Activated CD8-positive, alpha-beta T cell treated with anti-CD3 and anti-CD28 coated beads, Interleukin-2, amount 10 ng/mL, durations not matched to agents 7 days and 5 days (primary cell): ENCODE data around the gene FALEC. TPM values are rescaled to one million over a fixed set of nuclear protein-coding genes. Genes with fewer than 3 reads are reported as not detected.
A peak's percentile ranks its signal among the peaks of the same experiment; 100 is the strongest.
"Not testable (repeated sequence)": the region's sequence is repeated elsewhere in the genome, so short reads cannot be mapped to it uniquely, and the experiment has no call there.

ENCODE experiments used
- ATAC-seq: fragments of 150-1000 bp; cut with Tn5 transposase; one replicate; pipeline ENCODE4 v1.10.0; 2021; ENCODE audit warnings: moderate library complexity
- CTCF ChIA-PET: fragments of 350-600 bp; sonication (Branson Sonifier 250); formaldehyde crosslinking; loops from one replicate; lab custom pipeline; 2021; ENCODE audit warnings: antibody characterized with exemption; lab: Charles Lee
- POLR2A ChIA-PET: fragments of 350-600 bp; sonication (Branson Sonifier 250); formaldehyde crosslinking; loops from one replicate; lab custom pipeline; 2021; ENCODE audit warnings: antibody characterized with exemption; lab: Charles Lee
- DNase-seq: peaks from one replicate; pipeline ENCODE4 v3.0.0-alpha.2; 2020
- H3K27ac Mint-ChIP-seq: one replicate; pipeline ENCODE4 v1.8.0; 2021; ENCODE audit warnings: mild to moderate bottlenecking, mixed read lengths
- H3K27me3 Mint-ChIP-seq: one replicate; pipeline ENCODE4 v1.8.0; 2021; ENCODE audit warnings: low read depth, mixed read lengths
- H3K36me3 Mint-ChIP-seq: one replicate; pipeline ENCODE4 v1.8.0; 2021; ENCODE audit warnings: low read depth, mixed read lengths
- H3K4me1 Mint-ChIP-seq: one replicate; pipeline ENCODE4 v1.8.0; 2021; ENCODE audit warnings: low read depth, mixed read lengths
- H3K4me3 Mint-ChIP-seq: one replicate; pipeline ENCODE4 v1.8.0; 2021; ENCODE audit warnings: mild to moderate bottlenecking, mixed read lengths
- H3K9me3 Mint-ChIP-seq: one replicate; pipeline ENCODE4 v1.8.0; 2022; ENCODE audit warnings: mixed read lengths; ENCODE audit not compliant: insufficient read depth
- total RNA-seq, 2 experiments: library from RNA; stranded (reverse); gene quantifications; one replicate each; pipeline ENCODE4 v1.2.3, GENCODE V29; 2021

Gene FALEC
- total RNA-seq, 2 experiments from 2014 or later, result not detected

DNA sequence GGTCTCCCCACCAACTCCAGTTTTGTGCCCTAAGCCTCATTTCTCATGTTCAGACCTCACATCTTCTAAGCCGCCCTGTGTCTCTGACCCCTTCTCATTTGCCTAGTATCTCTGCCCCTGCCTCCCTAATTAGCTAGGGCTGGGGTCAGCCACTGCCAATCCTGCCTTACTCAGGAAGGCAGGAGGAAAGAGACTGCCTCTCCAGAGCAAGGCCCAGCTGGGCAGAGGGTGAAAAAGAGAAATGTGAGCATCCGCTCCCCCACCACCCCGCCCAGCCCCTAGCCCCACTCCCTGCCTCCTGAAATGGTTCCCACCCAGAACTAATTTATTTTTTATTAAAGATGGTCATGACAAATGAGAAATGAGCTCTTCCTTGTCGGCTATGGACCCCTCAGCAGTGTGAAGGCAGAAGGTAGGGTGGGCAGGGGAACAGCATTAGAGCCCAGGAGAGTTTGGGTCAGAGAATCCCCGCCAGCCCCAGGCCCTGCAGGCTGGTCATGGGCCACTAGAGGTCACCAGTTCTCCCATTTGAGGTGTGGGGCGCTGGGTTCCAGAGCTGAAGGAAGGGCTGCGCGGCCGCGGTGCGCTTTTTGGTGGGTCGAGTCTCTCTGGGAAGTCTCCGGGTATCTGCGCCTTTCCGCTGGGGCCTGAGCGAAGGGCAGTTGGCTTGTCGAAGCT lies 45.2 kb downstream of the FALEC start:
- H3K36me3 Mint-ChIP-seq, result peaks cover 2% of the 10 kb centered on the region
- peak; percentile 91 for DNase-seq
- H3K4me1 Mint-ChIP-seq, result peaks cover 54% of the 10 kb centered on the region
- CTCF ChIA-PET, result interaction anchor here (0.6 to 14.3 kb wide), 50 partner anchors 8 to 446 kb away, joined by 3 to 412 read pairs (median 4); partner anchors contain the start of genes CTSK, ENSA, FALEC and GOLPH3L
- H3K27ac Mint-ChIP-seq, result peak overlapping the region; percentile 99
- POLR2A ChIA-PET, result interaction anchor here (0.6 to 16.0 kb wide), 16 partner anchors 7 to 716 kb away, joined by 3 to 1108 read pairs (median 4); partner anchors contain the start of genes CTSK, ENSA, GOLPH3L and MCL1
- H3K4me3 Mint-ChIP-seq, result peak overlapping the region; percentile 90
- ATAC-seq, result peak; percentile 42
- H3K27me3 Mint-ChIP-seq, result no peaks in the 10 kb centered on the region
- H3K9me3 Mint-ChIP-seq, result no peaks in the 10 kb centered on the region

DNA sequence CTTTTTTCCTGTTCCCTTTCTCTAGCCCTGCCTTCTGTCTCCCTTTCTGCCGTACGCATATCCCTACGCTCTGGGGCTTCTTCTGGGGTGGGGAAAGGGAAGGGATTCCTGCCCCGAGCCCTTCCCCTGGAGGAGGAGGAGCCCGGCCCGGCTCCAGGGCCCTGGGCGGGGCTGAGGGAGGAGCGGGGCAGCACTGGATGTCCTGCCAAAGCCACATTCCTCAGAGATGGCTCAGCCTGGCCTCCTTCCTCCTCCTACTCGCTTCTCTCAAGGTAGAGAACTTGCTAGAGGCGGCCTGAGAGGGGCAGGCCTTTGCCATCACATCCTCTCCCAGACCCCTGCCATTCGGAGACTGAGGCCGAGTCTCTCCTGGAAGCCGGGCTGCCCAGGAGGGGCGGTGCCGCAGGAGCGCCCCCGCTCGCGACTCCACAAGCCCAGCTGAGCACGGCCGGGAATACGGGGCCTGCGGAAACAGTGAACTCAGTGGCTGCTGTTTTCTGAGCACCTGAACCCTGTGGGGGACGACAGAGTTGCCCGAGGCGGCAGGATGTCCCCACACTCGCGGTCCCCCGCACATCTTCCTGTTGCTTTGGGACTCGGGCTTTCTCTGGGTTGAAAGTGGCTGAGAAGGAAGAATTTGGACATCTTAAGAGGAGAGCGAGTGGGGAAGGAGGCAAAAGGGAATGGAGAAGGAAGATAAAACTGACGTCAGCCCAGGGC lies 45.9 kb downstream of the FALEC start:
- ATAC-seq, result peak; percentile 31
- H3K4me1 Mint-ChIP-seq, result peaks cover 61% of the 10 kb centered on the region
- POLR2A ChIA-PET, result interaction anchor here (0.6 to 16.0 kb wide), 14 partner anchors 8 to 675 kb away, joined by 3 to 1108 read pairs (median 4); partner anchors contain the start of genes ENSA, GOLPH3L, MCL1 and MINDY1

DNA sequence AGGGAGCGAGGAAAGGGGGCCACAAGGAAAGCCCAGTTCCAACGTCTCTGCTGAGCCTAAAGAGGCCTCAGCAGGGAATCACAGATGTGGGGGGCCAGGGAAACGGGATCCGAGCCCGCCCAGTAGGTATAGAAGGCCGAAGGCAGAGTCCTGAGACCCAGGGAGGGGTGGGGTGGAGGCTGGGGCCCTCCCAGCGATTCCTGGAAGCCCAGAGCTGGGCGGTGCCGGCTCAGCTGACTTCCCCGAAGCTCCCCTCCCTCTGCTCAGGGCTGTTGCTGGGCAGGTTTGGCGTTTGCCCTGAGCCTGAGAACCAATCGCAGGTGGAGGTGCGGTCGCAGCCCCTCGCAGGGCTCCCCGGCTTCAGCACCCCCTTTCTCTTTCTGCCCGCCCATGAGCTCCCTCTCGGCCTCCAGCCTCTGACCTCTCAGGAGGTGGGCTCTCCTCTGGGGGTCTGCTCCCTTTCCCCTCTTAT lies 46.5 kb downstream of the FALEC start:
- POLR2A ChIA-PET, result interaction anchor here (0.6 to 16.0 kb wide), 11 partner anchors 10 to 675 kb away, joined by 3 to 1108 read pairs (median 5); partner anchors contain the start of genes ENSA, GOLPH3L, MCL1 and TARS2
- CTCF ChIA-PET, result interaction anchor here (1.4 to 14.3 kb wide), 7 partner anchors 14 to 364 kb away, joined by 4 to 412 read pairs (median 7); partner anchors contain the start of genes ENSA, MCL1 and SETDB1
- H3K27ac Mint-ChIP-seq, result peak overlapping the region; percentile 99
- no peaks in the 10 kb centered on the region for H3K9me3 Mint-ChIP-seq
- peaks cover 67% of the 10 kb centered on the region for H3K4me1 Mint-ChIP-seq
- no peaks in the 10 kb centered on the region for H3K27me3 Mint-ChIP-seq
- H3K36me3 Mint-ChIP-seq, result peaks cover 2% of the 10 kb centered on the region
- ATAC-seq, result peak; percentile 60
- peak overlapping the region; percentile 90 for H3K4me3 Mint-ChIP-seq
- DNase-seq, result peak; percentile 92

More for the DNA sequence above, 45.9 kb downstream of the FALEC start:
- H3K9me3 Mint-ChIP-seq, result no peaks in the 10 kb centered on the region
- peaks cover 2% of the 10 kb centered on the region for H3K36me3 Mint-ChIP-seq
- peak overlapping the region; percentile 99 for H3K27ac Mint-ChIP-seq
- H3K27me3 Mint-ChIP-seq, result no peaks in the 10 kb centered on the region
- peak; percentile 80 for DNase-seq
- peak overlapping the region; percentile 90 for H3K4me3 Mint-ChIP-seq
- CTCF ChIA-PET, result interaction anchor here (0.6 to 14.3 kb wide), 37 partner anchors 7 to 421 kb away, joined by 3 to 412 read pairs (median 5); partner anchors contain the start of genes ENSA, FALEC, GOLPH3L and MCL1

DNA sequence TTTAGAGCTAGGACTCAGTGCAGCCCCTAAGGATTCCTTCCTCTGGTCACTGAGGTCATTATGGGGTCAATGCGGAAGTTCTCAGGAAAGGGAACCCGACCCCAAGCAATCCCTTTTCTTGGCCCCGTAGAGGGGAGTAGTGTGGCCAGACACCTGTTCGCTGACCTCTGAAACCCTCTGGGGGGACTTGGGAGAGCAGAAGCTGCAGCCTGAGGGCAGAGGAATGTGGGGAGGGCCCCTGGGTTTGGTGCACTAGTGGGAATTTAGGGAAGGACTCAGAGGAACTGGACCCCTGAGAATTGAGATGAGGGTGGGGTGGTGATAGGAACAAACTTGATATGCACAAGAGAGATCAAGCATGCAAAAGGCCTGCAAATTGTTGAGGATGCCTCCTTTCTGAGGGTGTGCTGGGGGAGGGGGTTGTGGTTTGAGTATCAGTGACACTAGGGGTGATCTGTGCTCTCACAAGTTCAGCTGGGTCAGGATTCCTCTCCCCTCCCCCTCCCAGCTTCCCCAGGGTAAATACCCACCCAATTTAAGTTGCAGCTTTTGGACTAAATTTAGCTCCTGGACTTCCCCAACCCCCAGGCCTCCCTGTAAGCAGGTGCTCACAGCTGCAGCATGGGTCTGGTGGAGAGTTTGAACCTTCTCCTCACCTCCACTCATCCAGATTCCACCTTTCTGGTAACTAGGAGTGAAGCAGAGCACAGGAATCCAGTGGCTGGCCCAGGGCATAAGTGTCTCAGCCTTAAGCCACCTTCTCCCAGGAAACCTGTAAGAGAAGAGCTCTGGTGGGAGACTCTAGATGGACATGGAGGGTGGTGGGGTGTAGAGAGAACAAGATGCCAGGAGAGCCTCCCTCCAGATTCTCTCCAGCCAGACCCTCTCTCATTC lies 47.1 kb downstream of the FALEC start:
- peak; percentile 1 for ATAC-seq
- Mint-ChIP-seq H3K36me3 (peaks cover 2% of the 10 kb centered on the region), H3K4me3 (peak overlapping the region; percentile 90), H3K27ac (peak overlapping the region; percentile 99), H3K27me3 (no peaks in the 10 kb centered on the region), H3K9me3 (no peaks in the 10 kb centered on the region), H3K4me1 (peaks cover 74% of the 10 kb centered on the region)
- ChIA-PET POLR2A (interaction anchor here (0.5 to 16.0 kb wide), 11 partner anchors 11 to 676 kb away, joined by 3 to 1108 read pairs (median 5); partner anchors contain the start of genes ENSA, GOLPH3L and MCL1), CTCF (interaction anchor here (1.4 to 14.3 kb wide), 8 partner anchors 14 to 433 kb away, joined by 3 to 412 read pairs (median 6); partner anchors contain the start of genes ENSA, MCL1 and SETDB1)
- DNase-seq, result peak; percentile 80

DNA sequence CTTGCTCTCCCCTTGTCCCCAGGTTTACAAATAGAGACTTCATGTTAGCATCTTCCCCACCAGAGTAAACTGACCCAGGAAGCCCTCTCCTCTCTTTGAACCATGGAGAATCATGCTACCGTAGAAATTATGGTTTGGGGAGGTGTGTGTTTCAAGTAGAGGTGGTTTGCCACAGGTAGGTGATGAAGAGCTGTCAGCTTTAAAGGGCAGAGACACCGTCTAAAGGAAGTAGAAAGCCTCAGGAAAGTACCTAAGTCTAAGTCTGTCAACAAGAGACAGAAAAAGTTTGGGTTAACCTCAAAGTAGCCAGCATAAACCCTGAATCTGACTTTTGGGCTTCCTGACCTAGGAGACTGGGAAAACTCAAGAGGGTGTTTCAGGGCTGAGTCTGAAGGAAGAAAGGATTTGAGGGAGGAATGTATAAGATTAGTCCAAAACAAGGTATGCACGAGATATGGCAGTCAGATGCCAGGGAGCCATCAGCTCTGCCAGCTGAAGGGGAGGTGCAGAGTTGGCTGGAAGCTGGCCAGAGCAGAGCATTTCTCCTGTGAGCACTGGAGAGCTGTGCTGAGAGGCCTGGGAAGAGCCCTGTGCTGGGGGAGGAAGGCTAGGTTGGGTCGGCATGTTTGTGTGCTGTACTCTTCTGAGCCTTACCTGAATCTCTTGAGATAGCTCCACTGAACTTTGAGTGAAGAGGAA lies 47.9 kb downstream of the FALEC start:
- Mint-ChIP-seq H3K4me1 (peaks cover 82% of the 10 kb centered on the region), H3K9me3 (no peaks in the 10 kb centered on the region), H3K27me3 (no peaks in the 10 kb centered on the region), H3K4me3 (peak overlapping the region; percentile 90), H3K27ac (peak overlapping the region; percentile 99), H3K36me3 (peaks cover 2% of the 10 kb centered on the region)
- ATAC-seq (peak; percentile 36), DNase-seq (peak; percentile 63)
- POLR2A ChIA-PET, result interaction anchor here (0.5 to 16.0 kb wide), 14 partner anchors 13 to 677 kb away, joined by 3 to 1108 read pairs (median 5); partner anchors contain the start of genes ENSA, GOLPH3L, MCL1 and RPRD2
- CTCF ChIA-PET, result interaction anchor here (0.8 to 14.3 kb wide), 6 partner anchors 13 to 433 kb away, joined by 3 to 412 read pairs (median 4); partner anchors contain the start of genes ENSA and MCL1

GRCh38 chr1:150564051-150564991 lies 48.8 kb downstream of the FALEC start:
- H3K36me3 Mint-ChIP-seq, result peaks cover 7% of the 10 kb centered on the region
- DNase-seq (no peak), ATAC-seq (no peak)
- no peaks in the 10 kb centered on the region for H3K9me3 Mint-ChIP-seq
- peak overlapping the region; percentile 90 for H3K4me3 Mint-ChIP-seq
- POLR2A ChIA-PET, result interaction anchor here (0.7 to 16.0 kb wide), 10 partner anchors 12 to 678 kb away, joined by 3 to 1108 read pairs (median 5); partner anchors contain the start of genes ENSA, GOLPH3L, MCL1 and RPRD2
- no peaks in the 10 kb centered on the region for H3K27me3 Mint-ChIP-seq
- CTCF ChIA-PET, result interaction anchor here (0.8 to 14.3 kb wide), 6 partner anchors 12 to 432 kb away, joined by 3 to 412 read pairs (median 4); partner anchors contain the start of genes ENSA, MCL1 and RPRD2
- peaks cover 90% of the 10 kb centered on the region for H3K4me1 Mint-ChIP-seq
- peak overlapping the region; percentile 99 for H3K27ac Mint-ChIP-seq

- H3K9me3 Mint-ChIP-seq, H3K27me3 Mint-ChIP-seq, ATAC-seq, DNase-seq, H3K4me3 Mint-ChIP-seq: not testable (repeated sequence)
- Mint-ChIP-seq H3K4me1 (peaks cover 94% of the 10 kb centered on the region), H3K27ac (peak overlapping the region; percentile 99), H3K36me3 (peaks cover 18% of the 10 kb centered on the region)
- ChIA-PET CTCF (interaction anchor here (9.3 to 14.3 kb wide), 2 partner anchors 11 to 57 kb away, joined by 386 to 412 read pairs; partner anchors contain the start of genes ENSA and MCL1), POLR2A (interaction anchor here (1.2 to 16.0 kb wide), 4 partner anchors 11 to 679 kb away, joined by 9 to 1108 read pairs (median 121); partner anchors contain the start of genes ENSA and MCL1)
Observed at GRCh38 chr1:150565240-150565991, 49.9 kb downstream of the FALEC start.

GRCh38 chr1:150566589-150567340 lies 51.2 kb downstream of the FALEC start:
- Mint-ChIP-seq H3K4me3 (peak overlapping the region; percentile 72), H3K27ac (peak overlapping the region; percentile 95), H3K36me3 (peaks cover 29% of the 10 kb centered on the region), H3K9me3 (no peaks in the 10 kb centered on the region), H3K27me3 (no peaks in the 10 kb centered on the region), H3K4me1 (peaks cover 95% of the 10 kb centered on the region)
- CTCF ChIA-PET, result interaction anchor here (0.8 to 14.3 kb wide), 7 partner anchors 10 to 679 kb away, joined by 3 to 412 read pairs (median 6); partner anchors contain the start of genes ENSA and MCL1
- POLR2A ChIA-PET, result interaction anchor here (1.4 to 19.3 kb wide), 7 partner anchors 3 to 679 kb away, joined by 4 to 1108 read pairs (median 18); partner anchors contain the start of genes ENSA and MCL1
- no peak for DNase-seq
- no peak for ATAC-seq
